ENCODE data around the gene SNTB2. TPM values are rescaled to one million over a fixed set of nuclear protein-coding genes. Genes with fewer than 3 reads are reported as not detected.

Gene SNTB2
- total RNA-seq, 1 experiment from 2014 or later = 20.2 TPM

GRCh38 chr16:69330286-69331109, 143.5 kb downstream of the SNTB2 start, which contains the start of gene PDF:
Gene PDF (minus strand): TSS chr16:69330588. CDS start chr16:69330570, 18 bp downstream.
- WGBS (ENCODE audit: extremely low coverage, insufficient read length, low lambda C conversion rate) = no CpG with 5 or more reads among the region's 93 CpGs
- Histone ChIP-seq H3K23me2 (ENCODE audit: insufficient read length, low read depth, low read length, poor library complexity, severe bottlenecking) (peaks cover 6% of the 10 kb centered on the region), H2BK5ac (ENCODE audit: insufficient read length, low read length) (no peak within 1 kb of the TSS), H2BK20ac (ENCODE audit: low read depth, low read length, poor library complexity, severe bottlenecking) (no peak within 1 kb of the TSS), H3K56ac (ENCODE audit: insufficient read length, low read depth, low read length) (no peak within 1 kb of the TSS), H2BK15ac (ENCODE audit: low read depth, low read length) (no peak within 1 kb of the TSS), H4K8ac (replicated peaks; ENCODE audit: insufficient read length, low read depth, low read length) (no peak within 1 kb of the TSS), H3K4ac (ENCODE audit: low read depth, low read length) (no peak within 1 kb of the TSS; the same call in 1 of the 2 replicates), H2AK5ac (ENCODE audit: insufficient read length, low read length) (no peak within 1 kb of the TSS), H3K4me1 (ENCODE audit: insufficient read depth, low read length) (no peaks in the 10 kb centered on the region), H2AFZ (ENCODE audit: low read length) (no peak within 1 kb of the TSS), H3K9ac (ENCODE audit: extremely low read depth, insufficient read length, low read length) (peak within 1 kb of the TSS; percentile 86), H3K27me3 (ENCODE audit: insufficient read depth, low read length) (no peaks in the 10 kb centered on the region), H3K18ac (ENCODE audit: insufficient read length, low read depth, low read length) (peak within 1 kb of the TSS; percentile 69), H3K4me2 (ENCODE audit: insufficient read depth, insufficient read length, low read length) (peak within 1 kb of the TSS; percentile 92), H3T11ph (ENCODE audit: low read length) (no peak within 1 kb of the TSS), H2BK12ac (ENCODE audit: insufficient read length, low read depth, low read length) (no peak within 1 kb of the TSS), H4K91ac (ENCODE audit: insufficient read length, low read depth, low read length) (no peak within 1 kb of the TSS), H3K23ac (ENCODE audit: insufficient read length, low read depth, low read length) (no peak within 1 kb of the TSS), H3K9me3 (ENCODE audit: control insufficient read depth, low read depth, low read length) (no peaks in the 10 kb centered on the region), H3K14ac (ENCODE audit: insufficient read depth, low read length) (peak within 1 kb of the TSS; percentile 88), H3K79me1 (ENCODE audit: insufficient read depth, low read depth, low read length, poor library complexity, severe bottlenecking) (peaks cover 5% of the 10 kb centered on the region), H3K27ac (ENCODE audit: insufficient read length, low read depth, low read length) (peak within 1 kb of the TSS; percentile 60), H4K20me1 (ENCODE audit: control insufficient read depth, insufficient read depth, insufficient read length) (peaks cover 2% of the 10 kb centered on the region), H2BK120ac (ENCODE audit: low read depth, low read length, poor library complexity, severe bottlenecking) (peak within 1 kb of the TSS; percentile 39), H3K79me2 (ENCODE audit: insufficient read depth, low read length) (peaks cover 16% of the 10 kb centered on the region; the same call in 1 of the 2 replicates), H4K5ac (ENCODE audit: insufficient read length, low read depth, low read length) (no peak within 1 kb of the TSS)
- Mint-ChIP-seq H3K27ac (peak within 1 kb of the TSS; percentile 97), H3K9me3 (no peaks in the 10 kb centered on the region), H3K36me3 (ENCODE audit: insufficient read depth in 1 of 3, low read depth in 3 of 3) (peaks cover 39 to 83% (median 69%) of the 10 kb centered on the region in 3 experiments), H3K4me3 (peak within 1 kb of the TSS; percentile 83 to 88), H3K27me3 (ENCODE audit: low read depth) (no peaks in the 10 kb centered on the region; the same call in 1 of the 2 replicates), H3K4me1 (peaks cover 21 to 23% of the 10 kb centered on the region in 2 experiments)
- TF ChIP-seq CTCF (conservative IDR thresholded peaks at IDR 0.05) = no peak
- peak; percentile 96 for DNase-seq
